ENCODE results near the gene FAM111B.

GRCh38 chr11:59117774-59118173 is 10.7 kb downstream of the FAM111B start:
- TF ChIP-seq, protein P1, sequence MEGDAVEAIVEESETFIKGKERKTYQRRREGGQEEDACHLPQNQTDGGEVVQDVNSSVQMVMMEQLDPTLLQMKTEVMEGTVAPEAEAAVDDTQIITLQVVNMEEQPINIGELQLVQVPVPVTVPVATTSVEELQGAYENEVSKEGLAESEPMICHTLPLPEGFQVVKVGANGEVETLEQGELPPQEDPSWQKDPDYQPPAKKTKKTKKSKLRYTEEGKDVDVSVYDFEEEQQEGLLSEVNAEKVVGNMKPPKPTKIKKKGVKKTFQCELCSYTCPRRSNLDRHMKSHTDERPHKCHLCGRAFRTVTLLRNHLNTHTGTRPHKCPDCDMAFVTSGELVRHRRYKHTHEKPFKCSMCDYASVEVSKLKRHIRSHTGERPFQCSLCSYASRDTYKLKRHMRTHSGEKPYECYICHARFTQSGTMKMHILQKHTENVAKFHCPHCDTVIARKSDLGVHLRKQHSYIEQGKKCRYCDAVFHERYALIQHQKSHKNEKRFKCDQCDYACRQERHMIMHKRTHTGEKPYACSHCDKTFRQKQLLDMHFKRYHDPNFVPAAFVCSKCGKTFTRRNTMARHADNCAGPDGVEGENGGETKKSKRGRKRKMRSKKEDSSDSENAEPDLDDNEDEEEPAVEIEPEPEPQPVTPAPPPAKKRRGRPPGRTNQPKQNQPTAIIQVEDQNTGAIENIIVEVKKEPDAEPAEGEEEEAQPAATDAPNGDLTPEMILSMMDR (IDR thresholded peaks at IDR 0.05): no peak
- no peak for TF ChIP-seq POLR2A (IDR thresholded peaks at IDR 0.05)

All from lower leg skin (tissue), 3 donors.